OCI-LY3 (cell line): ENCODE results near the gene CTNNBL1.

Experiments used
- H2AFZ ChIP-seq: fragments of 200-600, 300-600 bp; shearing (Covaris generic); 2 replicates; pipeline ENCODE4 v1.6.0; 2014; ENCODE audit warnings: antibody characterized with exemption, low read depth, low read length
- H3K27ac ChIP-seq: fragments of 200-600, 300-600 bp; sonication (generic); 2 replicates; pipeline ENCODE4 v1.5.1; 2014; ENCODE audit warnings: mild to moderate bottlenecking, low read length, moderate library complexity, mixed read lengths
- H3K27me3 ChIP-seq: fragments of 200-600, 300-600 bp; sonication (generic); 2 replicates; pipeline ENCODE4 v1.6.1; 2014; ENCODE audit warnings: low read depth, low read length, mixed read lengths
- H3K36me3 ChIP-seq: fragments of 200-600, 300-600 bp; sonication (generic); replicated peaks from 2 replicates; pipeline ENCODE3; 2014; ENCODE audit warnings: low read depth, low read length, mixed read lengths
- H3K4me1 ChIP-seq: fragments of 300-600, 200-600 bp; sonication (generic); 2 replicates; pipeline ENCODE4 v1.6.1; 2014; ENCODE audit warnings: low read length, mixed read lengths
- H3K4me2 ChIP-seq: fragments of 200-600, 300-600 bp; sonication (generic); 2 replicates; pipeline ENCODE4 v1.6.1; 2014; ENCODE audit warnings: low read length, mixed read lengths
- H3K4me3 ChIP-seq: fragments of 300-600, 200-600 bp; sonication (generic); 2 replicates; pipeline ENCODE4 v1.5.1; 2014; ENCODE audit warnings: antibody characterized with exemption, mild to moderate bottlenecking, low read length, moderate library complexity
- H3K79me2 ChIP-seq: fragments of 300-600, 200-600 bp; shearing (Covaris generic); 2 replicates; pipeline ENCODE4 v1.6.1; 2014; ENCODE audit warnings: mild to moderate bottlenecking, low read length, mixed read lengths
- H3K9ac ChIP-seq: fragments of 300-600, 200-600 bp; shearing (Covaris generic); 2 replicates; pipeline ENCODE4 v1.6.0; 2014; ENCODE audit warnings: mild to moderate bottlenecking, low read length, moderate library complexity
- H3K9me3 ChIP-seq: fragments of 200-600, 300-600 bp; shearing (Covaris generic); 2 replicates; pipeline ENCODE4 v1.6.1; 2014; ENCODE audit warnings: low read length, mixed read lengths; ENCODE audit not compliant: insufficient read depth
- H4K20me1 ChIP-seq: fragments of 200-600, 300-600 bp; sonication (generic); 2 replicates; pipeline ENCODE4 v1.6.1; 2016; ENCODE audit warnings: low read length, mixed read lengths; ENCODE audit not compliant: insufficient read depth
- EZH2phosphoT487 ChIP-seq: fragments of 200-600 bp; shearing (Covaris generic); IDR thresholded peaks from 2 replicates; pipeline ENCODE4 v1.6.1; 2018; ENCODE audit warnings: antibody characterized with exemption, mixed run types, low read depth
- TF ChIP-seq, protein P1 (sequence below): fragments of 200-600, 300-600 bp; sonication (generic); IDR thresholded peaks from 2 replicates; pipeline ENCODE4 v1.5.1; 2014; ENCODE audit warnings: antibody characterized with exemption, low read length, low read depth

The CTNNBL1 gene

DNA sequence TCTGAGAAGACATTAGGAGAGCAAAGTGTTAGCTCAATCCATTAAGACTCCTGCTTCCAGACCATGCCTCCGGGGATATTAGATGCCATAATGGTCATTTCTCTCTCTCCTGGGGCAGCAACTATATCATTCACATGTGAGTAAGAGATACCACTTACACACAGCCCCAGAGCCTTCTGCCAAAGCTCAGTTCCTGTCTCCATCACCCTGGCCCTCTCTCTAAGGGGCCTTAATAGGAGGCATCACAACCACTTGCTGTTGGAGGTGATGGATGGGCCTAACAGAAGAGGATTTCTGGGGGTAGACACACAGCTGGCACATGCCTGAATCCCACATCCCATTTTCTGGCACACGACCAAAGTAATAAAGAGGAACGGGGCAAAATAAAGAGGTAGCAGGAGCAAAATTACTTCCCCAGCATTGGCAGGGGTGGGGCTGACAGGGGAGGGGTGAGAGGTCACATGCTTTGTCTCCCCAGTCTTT is 175.1 kb downstream of the CTNNBL1 start:
- Histone ChIP-seq H3K9ac (no peak overlapping the region), H3K36me3 (peaks cover 30% of the 10 kb centered on the region), H3K4me2 (no peak overlapping the region), H3K4me3 (no peak overlapping the region), H4K20me1 (no peaks in the 10 kb centered on the region), H3K4me1 (no peaks in the 10 kb centered on the region), H3K79me2 (no peaks in the 10 kb centered on the region), H2AFZ (no peak overlapping the region), H3K9me3 (no peaks in the 10 kb centered on the region), H3K27me3 (no peaks in the 10 kb centered on the region), H3K27ac (no peak overlapping the region)
- TF ChIP-seq EZH2phosphoT487 = no peak
- TF ChIP-seq, protein P1, sequence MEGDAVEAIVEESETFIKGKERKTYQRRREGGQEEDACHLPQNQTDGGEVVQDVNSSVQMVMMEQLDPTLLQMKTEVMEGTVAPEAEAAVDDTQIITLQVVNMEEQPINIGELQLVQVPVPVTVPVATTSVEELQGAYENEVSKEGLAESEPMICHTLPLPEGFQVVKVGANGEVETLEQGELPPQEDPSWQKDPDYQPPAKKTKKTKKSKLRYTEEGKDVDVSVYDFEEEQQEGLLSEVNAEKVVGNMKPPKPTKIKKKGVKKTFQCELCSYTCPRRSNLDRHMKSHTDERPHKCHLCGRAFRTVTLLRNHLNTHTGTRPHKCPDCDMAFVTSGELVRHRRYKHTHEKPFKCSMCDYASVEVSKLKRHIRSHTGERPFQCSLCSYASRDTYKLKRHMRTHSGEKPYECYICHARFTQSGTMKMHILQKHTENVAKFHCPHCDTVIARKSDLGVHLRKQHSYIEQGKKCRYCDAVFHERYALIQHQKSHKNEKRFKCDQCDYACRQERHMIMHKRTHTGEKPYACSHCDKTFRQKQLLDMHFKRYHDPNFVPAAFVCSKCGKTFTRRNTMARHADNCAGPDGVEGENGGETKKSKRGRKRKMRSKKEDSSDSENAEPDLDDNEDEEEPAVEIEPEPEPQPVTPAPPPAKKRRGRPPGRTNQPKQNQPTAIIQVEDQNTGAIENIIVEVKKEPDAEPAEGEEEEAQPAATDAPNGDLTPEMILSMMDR = no peak

DNA sequence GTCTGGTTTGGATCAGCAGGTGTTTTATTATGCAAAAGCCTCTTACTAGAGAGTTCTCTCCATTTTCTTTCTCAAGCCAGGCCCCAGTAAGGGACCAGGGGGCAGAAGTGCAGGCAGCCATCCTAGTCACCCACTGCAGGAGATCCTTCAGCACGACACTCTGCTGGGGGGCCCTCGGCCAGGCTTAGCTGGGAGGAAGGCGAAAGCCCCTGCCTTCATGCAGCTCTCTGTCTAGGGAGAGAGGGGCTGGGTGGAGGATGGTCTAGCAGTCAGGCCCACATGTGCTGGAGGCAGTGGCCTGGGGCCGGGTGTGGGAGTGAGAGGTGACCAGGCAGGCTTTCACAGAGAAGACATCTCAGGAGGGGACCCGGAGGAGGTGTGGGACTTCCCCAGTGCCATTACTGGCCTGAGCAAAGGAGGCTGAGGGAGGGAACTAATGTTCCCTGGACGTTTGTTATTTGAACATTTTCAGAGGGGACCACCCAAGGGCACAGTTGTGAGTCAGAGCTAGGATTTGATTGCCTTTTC is 175.6 kb downstream of the CTNNBL1 start:
- Histone ChIP-seq H3K27me3 (no peaks in the 10 kb centered on the region), H3K4me1 (no peaks in the 10 kb centered on the region), H3K36me3 (peaks cover 35% of the 10 kb centered on the region), H3K9me3 (no peaks in the 10 kb centered on the region), H3K4me2 (no peak overlapping the region), H2AFZ (no peak overlapping the region), H4K20me1 (no peaks in the 10 kb centered on the region), H3K4me3 (no peak overlapping the region), H3K9ac (no peak overlapping the region), H3K27ac (no peak overlapping the region), H3K79me2 (no peaks in the 10 kb centered on the region)
- TF ChIP-seq, protein P1 = no peak
- no peak for TF ChIP-seq EZH2phosphoT487

DNA sequence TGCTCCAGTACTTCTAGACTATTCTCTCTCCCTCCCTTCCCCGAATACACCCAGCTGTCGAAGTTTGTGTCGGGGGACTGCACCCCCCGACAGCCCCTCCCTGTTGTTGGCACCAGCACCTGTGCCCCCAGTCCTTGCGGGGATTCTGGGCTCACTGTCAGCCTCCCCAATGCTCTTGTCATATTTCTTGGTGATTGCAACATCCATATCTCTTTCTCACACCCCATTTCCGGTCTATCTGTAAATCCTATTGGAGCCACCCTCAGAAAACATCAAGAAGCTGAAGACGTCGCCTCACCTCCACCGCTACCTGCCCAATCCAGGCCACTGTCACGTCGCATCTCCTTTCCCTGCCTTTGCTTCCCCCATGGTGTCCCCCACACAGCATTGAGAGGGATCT is 176.5 kb downstream of the CTNNBL1 start:
- Histone ChIP-seq H3K9ac (no peak overlapping the region), H3K4me1 (no peaks in the 10 kb centered on the region), H3K79me2 (no peaks in the 10 kb centered on the region), H3K27ac (no peak overlapping the region), H3K9me3 (no peaks in the 10 kb centered on the region), H3K27me3 (no peaks in the 10 kb centered on the region), H4K20me1 (no peaks in the 10 kb centered on the region), H3K4me3 (no peak overlapping the region), H3K36me3 (peaks cover 38% of the 10 kb centered on the region), H3K4me2 (no peak overlapping the region), H2AFZ (no peak overlapping the region)
- no peak for TF ChIP-seq EZH2phosphoT487
- TF ChIP-seq, protein P1 = no peak

DNA sequence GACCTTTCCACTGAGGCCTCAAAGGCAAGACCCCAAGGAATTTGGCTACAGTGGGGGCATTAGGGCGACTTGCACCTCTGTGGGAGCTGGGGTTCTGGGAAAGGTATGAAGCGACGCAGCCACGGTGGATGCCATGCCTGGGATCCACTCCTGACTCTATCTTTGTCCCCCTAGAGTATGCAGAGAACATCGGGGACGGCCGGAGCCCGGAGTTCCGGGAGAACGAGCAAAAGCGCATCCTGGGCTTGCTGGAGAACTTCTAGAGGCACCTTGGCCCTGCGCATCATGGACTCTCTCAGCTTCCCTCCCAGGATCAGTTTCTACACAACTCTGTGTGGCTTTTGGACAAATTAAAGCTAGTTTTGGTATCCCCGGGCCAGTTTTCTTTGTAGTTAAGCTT is 177.9 kb downstream of the CTNNBL1 start:
- Histone ChIP-seq H3K27ac (no peak overlapping the region), H2AFZ (no peak overlapping the region), H3K36me3 (peaks cover 36% of the 10 kb centered on the region), H3K27me3 (no peaks in the 10 kb centered on the region), H3K9me3 (no peaks in the 10 kb centered on the region), H3K4me3 (no peak overlapping the region), H3K9ac (no peak overlapping the region), H3K79me2 (no peaks in the 10 kb centered on the region), H4K20me1 (no peaks in the 10 kb centered on the region), H3K4me1 (no peaks in the 10 kb centered on the region), H3K4me2 (no peak overlapping the region)
- TF ChIP-seq EZH2phosphoT487 = no peak
- TF ChIP-seq, protein P1 = no peak
